Adipocyte (in vitro differentiated cells): ENCODE data around the gene SIGLEC7.

Experiments used
- DNase-seq: peaks from one replicate; pipeline ENCODE4 v3.0.0-alpha.2; 2015; ENCODE audit warnings: low read depth
- H3K27me3 ChIP-seq: replicated peaks from 2 replicates; pipeline ENCODE4 v1.7.0; 2013; ENCODE audit warnings: mild to moderate bottlenecking, low read length, moderate library complexity; ENCODE audit not compliant: control insufficient read depth, insufficient read depth
- H3K36me3 ChIP-seq: 2 replicates; pipeline ENCODE4 v1.7.0; 2013; ENCODE audit warnings: low read length, mild to moderate bottlenecking, moderate library complexity; ENCODE audit not compliant: control insufficient read depth, insufficient read depth, severe bottlenecking
- H3K4me1 ChIP-seq: 2 replicates; pipeline ENCODE4 v1.7.0; 2013; ENCODE audit warnings: mild to moderate bottlenecking, low read length, moderate library complexity; ENCODE audit not compliant: control insufficient read depth, insufficient read depth
- H3K4me3 ChIP-seq: 2 replicates; pipeline ENCODE4 v1.7.0; 2013; ENCODE audit warnings: mild to moderate bottlenecking, low read length, moderate library complexity
- H3K9ac ChIP-seq: 2 replicates; pipeline ENCODE4 v1.7.0; 2013; ENCODE audit warnings: mild to moderate bottlenecking, low read length, moderate library complexity
- H3K9me3 ChIP-seq: 2 replicates; pipeline ENCODE4 v1.7.0; 2013; ENCODE audit warnings: mild to moderate bottlenecking, low read length, moderate library complexity; ENCODE audit not compliant: control insufficient read depth

SIGLEC7 gene

DNA sequence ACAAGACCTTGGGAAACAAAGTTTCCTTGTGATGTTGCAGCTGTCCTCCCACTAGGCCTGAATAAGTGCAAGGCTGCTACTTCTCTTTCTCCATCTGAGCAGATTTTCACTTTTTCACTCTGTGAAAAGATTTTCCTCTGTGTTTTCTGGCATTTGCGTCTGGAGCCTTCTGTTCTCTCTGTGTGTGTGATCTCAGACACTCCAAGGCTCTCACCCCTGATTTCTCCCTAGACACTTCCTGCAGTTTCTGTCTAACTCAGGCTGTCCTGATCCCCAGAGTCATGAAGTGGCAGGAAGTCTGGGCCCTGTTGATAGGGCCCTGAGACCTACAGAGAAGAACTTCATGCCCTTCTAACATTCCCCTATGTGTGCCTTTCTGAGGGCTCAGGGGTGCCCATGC, 37.2 kb downstream of the SIGLEC7 start:
- Histone ChIP-seq H3K9ac (no peak overlapping the region), H3K4me1 (no peaks in the 10 kb centered on the region), H3K27me3 (peaks cover 38% of the 10 kb centered on the region), H3K9me3 (no peaks in the 10 kb centered on the region), H3K36me3 (no peaks in the 10 kb centered on the region), H3K4me3 (no peak overlapping the region)
- no peak for DNase-seq

DNA sequence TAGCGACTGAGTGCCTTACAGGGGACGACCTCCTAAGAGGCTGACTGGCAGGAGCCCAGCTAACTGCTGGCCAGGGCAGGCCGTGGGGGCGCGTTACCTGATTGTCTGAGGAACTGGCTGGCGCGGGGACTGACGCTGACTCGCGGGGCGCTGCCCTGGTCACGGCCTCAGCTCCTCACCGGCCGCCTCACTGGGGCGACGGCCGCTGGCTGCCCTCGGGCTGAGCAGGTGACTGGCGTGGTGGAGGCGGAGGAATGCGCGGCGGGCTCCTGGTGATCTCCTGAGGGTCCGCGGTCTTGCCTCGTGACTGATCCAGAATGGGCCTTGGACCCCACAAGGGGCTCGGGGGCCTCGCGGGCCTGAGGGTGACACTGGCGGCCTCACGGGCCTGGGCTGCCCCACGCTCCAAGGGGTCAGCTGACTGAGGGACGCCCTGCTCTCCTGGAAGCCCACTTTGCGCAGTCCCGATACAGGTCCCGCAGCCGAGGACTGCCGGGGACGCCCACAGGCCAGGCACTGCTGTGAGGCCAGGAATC, 39.3 kb downstream of the SIGLEC7 start:
- Histone ChIP-seq H3K9me3 (no peaks in the 10 kb centered on the region), H3K27me3 (peaks cover 30% of the 10 kb centered on the region), H3K9ac (no peak overlapping the region), H3K4me3 (no peak overlapping the region), H3K36me3 (no peaks in the 10 kb centered on the region), H3K4me1 (no peaks in the 10 kb centered on the region)
- no peak for DNase-seq

DNA sequence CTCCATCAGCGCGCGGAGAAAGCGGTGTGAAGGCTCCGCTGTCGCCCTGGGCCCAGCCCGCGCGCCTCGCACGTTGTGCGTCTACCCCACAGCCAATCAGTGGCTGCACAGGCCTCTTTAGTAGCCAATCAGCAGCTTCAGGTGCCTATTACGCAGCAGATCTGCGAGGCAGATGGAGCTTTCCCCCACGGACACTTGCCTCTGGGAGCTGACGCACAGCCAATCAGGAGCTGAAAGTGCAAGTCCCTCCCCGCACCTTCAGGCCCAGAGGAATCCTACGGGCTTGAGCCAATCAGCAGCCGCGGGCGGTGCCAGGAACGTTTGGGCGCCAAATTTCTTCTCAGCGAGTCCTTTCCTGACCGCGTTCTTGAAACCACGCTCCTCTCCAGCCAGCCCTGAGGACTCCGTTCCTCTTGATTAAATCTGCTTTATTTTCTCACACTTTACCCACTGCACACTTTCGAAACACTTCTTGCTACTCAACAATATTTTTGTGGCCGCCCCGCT, 39.9 kb downstream of the SIGLEC7 start:
- no peak overlapping the region for H3K4me3 ChIP-seq
- H3K9ac ChIP-seq: no peak overlapping the region
- no peaks in the 10 kb centered on the region for H3K4me1 ChIP-seq
- H3K36me3 ChIP-seq: no peaks in the 10 kb centered on the region
- no peak for DNase-seq
- no peaks in the 10 kb centered on the region for H3K9me3 ChIP-seq
- H3K27me3 ChIP-seq: peaks cover 25% of the 10 kb centered on the region

DNA sequence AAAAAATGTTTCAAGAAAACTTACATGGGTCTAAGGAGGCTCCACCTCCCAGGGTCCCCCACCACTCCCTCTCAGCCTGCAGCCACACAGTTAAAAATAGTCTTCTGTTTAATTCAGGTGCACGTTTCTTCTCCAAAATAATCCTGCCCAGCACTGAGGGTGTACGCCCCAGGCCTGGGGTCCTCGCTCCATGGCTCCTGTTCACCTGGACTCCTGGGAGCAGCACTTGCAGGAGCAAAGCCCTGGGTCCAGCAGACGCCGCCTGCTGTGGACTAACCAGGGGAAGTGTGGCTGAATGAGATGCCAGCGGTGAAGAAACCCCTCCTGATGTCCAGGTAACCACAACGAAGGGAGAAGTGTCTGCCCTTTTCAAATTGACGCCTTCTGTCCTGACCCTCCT, 41.5 kb downstream of the SIGLEC7 start:
- peaks cover 9% of the 10 kb centered on the region for H3K27me3 ChIP-seq
- H3K9ac ChIP-seq: no peak overlapping the region
- H3K36me3 ChIP-seq: no peaks in the 10 kb centered on the region
- no peak overlapping the region for H3K4me3 ChIP-seq
- DNase-seq: no peak
- H3K9me3 ChIP-seq: no peaks in the 10 kb centered on the region
- H3K4me1 ChIP-seq: no peaks in the 10 kb centered on the region

DNA sequence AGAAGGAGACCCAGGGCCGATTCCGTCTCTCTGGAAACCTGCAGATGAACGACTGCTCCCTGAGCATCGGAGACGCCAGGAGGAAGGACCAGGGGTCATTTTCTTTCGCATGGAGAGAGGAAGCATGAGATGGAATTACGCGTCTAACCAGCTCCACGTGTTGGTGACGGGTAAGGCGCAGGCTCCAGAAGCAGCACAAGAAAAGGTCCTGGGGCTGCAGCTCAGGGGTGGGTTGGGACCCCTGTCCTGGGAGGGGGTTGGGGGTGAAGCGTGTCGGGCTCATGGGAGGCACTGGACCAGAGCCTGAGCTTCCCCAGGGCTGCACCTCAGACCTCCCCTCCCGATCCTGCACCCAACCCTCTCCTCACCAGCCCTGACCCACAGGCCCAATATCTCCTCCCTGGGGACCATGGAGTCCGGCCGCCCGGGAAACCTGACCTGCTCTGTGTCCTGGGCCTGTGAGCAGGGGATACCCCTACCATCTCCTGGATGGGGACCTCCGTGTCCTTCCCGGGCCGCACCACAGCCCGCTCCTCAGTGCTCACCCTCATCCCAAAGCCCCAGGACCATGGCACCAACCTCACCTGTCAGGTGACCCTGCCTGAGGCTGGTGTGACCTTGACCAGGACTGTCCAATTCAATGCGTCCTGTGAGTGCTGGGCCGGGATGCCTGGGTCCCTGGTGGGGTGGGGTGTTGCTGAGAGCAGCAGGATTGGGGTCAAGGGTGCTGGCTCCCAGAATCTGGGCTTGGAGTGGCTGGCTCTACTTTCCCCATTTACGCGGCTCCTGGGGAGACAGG, 43.2 kb downstream of the SIGLEC7 start:
- Histone ChIP-seq H3K27me3 (peaks cover 9% of the 10 kb centered on the region), H3K36me3 (no peaks in the 10 kb centered on the region), H3K4me3 (no peak overlapping the region), H3K9me3 (no peaks in the 10 kb centered on the region), H3K4me1 (no peaks in the 10 kb centered on the region), H3K9ac (no peak overlapping the region)
- no peak for DNase-seq

DNA sequence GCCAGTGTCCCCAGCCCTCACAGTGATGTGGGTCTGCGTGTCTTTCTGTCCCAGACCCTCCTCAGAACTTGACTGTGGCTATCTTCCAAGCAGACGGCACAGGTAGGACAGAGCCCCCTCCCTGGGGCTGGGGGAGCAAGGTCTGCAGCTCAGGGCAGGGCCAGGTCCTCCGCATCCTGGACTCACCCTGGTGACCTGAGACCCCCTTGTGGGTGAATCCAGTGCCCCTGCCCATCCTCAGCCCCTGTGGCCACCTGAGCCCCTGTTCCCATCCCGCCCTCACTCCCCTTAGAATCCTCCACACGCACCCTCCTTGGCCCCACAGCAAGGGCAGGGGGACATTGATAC, 43.7 kb downstream of the SIGLEC7 start:
- H3K9ac ChIP-seq: no peak overlapping the region
- peaks cover 9% of the 10 kb centered on the region for H3K27me3 ChIP-seq
- no peaks in the 10 kb centered on the region for H3K36me3 ChIP-seq
- H3K4me1 ChIP-seq: no peaks in the 10 kb centered on the region
- no peak overlapping the region for H3K4me3 ChIP-seq
- no peaks in the 10 kb centered on the region for H3K9me3 ChIP-seq
- no peak for DNase-seq

DNA sequence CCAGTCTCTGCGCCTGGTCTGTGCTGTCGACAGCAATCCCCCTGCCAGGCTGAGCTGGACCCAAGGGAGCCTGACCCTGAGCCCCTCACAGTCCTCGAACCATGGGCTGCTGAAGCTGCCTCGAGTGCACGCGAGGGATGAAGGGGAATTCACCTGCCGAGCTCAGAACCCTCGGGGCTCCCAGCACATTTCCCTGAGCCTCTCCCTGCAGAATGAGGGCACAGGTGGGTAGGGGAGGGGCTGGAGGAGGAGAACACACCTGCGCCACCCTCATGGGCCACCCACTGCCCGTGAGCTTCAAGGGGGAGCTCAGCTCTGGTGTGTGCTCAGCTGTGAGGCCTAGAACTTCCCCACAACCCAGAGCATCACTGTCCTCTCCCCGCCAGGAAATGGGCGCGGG, 44.2 kb downstream of the SIGLEC7 start:
- Histone ChIP-seq H3K4me1 (no peaks in the 10 kb centered on the region), H3K27me3 (peaks cover 9% of the 10 kb centered on the region), H3K9me3 (no peaks in the 10 kb centered on the region), H3K4me3 (no peak overlapping the region), H3K36me3 (no peaks in the 10 kb centered on the region), H3K9ac (no peak overlapping the region)
- no peak for DNase-seq

DNA sequence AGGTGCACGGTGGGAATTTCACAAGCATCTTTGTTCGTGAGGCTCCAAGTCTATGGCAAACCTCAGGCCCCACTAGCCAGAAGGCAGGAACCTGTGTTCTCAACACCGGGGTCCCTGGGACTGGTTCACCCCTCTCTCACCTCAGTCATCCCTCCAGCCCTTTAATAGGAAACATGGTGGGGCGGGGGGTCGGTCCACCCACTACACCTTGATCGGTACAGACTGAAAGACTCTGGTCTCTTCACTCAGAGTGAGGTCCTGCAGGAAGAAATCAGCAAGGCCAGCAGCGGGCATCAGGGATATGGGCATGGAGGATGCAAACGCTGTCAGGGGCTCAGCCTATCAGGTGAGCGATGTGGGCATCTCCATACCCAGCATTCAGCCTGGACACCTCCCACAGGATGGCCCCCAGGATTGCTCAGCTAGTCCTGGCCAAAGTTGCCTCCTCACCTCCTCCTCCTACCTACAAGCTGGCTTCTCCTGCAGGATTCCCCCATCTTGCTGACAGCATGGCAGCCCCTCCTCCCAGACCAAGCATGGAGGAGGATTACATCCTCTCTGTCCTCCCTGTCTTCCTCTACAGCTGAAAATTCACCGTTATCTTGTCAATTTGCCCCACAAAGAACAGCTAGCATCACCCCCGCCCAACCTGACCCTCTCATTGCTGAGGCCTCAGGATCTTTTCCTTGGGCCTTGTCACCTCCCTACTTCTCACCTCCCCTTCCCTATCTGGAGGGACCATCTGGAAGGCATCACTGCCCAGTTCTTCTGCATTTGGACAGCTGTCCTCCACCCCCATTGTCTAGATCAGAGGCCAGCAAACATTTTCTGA, 45.5 kb downstream of the SIGLEC7 start:
- H3K27me3 ChIP-seq: peaks cover 9% of the 10 kb centered on the region
- H3K36me3 ChIP-seq: no peaks in the 10 kb centered on the region
- H3K9ac ChIP-seq: no peak overlapping the region
- no peak for DNase-seq
- no peaks in the 10 kb centered on the region for H3K9me3 ChIP-seq
- H3K4me3 ChIP-seq: no peak overlapping the region
- no peaks in the 10 kb centered on the region for H3K4me1 ChIP-seq

DNA sequence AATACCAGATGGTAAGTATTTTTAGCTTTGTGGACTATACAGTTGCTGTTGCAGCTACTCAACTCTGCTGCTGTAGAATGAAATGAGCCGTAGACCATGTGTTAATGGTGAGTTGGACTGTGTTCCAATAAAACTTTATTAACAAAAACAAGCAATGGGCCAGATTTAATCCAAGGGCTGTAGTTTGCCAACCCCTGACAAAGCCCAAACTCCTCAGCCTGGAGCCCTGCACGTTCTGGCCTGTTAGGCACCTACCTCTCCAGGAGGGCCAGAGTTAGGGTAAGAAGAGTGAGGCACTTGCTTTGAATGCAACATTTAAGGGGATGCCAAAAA, 46.1 kb downstream of the SIGLEC7 start:
- Histone ChIP-seq H3K4me3 (no peak overlapping the region), H3K27me3 (peaks cover 9% of the 10 kb centered on the region), H3K36me3 (no peaks in the 10 kb centered on the region), H3K9ac (no peak overlapping the region), H3K9me3 (no peaks in the 10 kb centered on the region), H3K4me1 (no peaks in the 10 kb centered on the region)
- DNase-seq: no peak

DNA sequence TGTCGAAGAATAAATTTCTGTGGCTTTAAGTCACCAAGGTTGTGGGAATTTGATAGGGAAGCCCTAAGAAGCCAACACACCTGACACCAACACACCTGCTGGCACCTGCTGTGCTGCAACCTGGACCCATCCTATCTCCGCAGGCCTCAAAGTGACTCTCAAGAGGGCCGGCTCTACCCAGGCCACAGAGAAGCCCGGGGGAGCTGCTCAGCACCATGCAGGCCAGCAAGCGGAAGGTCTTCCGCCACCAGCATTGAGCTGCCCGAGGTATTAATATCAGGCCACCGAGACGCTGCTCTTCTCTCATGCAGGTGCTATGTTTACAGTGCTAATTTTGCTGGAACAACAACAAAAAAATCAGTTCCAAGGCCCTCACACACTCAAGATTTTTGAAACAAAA, 50.6 kb downstream of the SIGLEC7 start:
- no peak overlapping the region for H3K4me3 ChIP-seq
- no peaks in the 10 kb centered on the region for H3K4me1 ChIP-seq
- peaks cover 5% of the 10 kb centered on the region for H3K27me3 ChIP-seq
- peaks cover 4% of the 10 kb centered on the region for H3K9me3 ChIP-seq
- H3K9ac ChIP-seq: no peak overlapping the region
- DNase-seq: no peak
- H3K36me3 ChIP-seq: no peaks in the 10 kb centered on the region

DNA sequence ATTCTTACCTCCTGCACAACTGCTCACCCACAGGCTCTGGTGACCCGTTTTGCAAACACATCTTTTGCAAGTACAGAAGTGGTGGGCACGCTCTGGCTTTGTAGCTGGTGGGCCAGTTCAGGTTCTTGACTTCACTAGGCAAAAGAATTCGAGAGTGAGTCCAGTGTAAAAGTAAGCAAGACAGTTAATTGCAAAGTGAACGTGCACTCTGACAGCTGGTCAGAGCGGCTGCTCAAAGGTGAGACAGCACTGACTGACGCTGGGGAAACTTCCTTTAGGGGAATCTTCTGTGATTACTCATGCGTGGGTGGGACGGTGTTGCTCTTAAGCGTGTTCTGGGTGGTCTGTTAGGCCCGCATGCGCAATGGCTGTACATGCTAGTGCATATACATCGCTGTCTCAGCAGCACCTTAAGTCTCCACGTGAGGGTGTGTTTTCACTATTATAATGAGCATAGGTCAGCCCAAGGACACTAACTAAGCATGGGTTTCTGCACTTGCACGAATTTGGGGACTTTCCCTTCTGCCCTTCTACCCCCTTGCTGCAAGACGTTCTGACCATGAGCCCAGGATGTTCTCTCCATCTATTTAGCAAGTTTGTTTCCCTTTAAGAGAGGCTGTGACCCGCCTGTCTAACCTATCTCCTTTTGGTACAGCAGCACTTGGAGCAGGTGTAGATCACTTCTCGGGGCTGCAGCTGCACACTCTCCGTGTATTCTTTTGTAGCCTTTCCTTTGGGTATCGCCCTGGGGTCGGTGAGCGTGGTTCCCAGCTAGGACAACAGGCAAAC, 52.6 kb downstream of the SIGLEC7 start:
- no peak for DNase-seq
- Histone ChIP-seq H3K4me1 (no peaks in the 10 kb centered on the region), H3K9me3 (peaks cover 4% of the 10 kb centered on the region), H3K4me3 (no peak overlapping the region), H3K9ac (no peak overlapping the region), H3K36me3 (no peaks in the 10 kb centered on the region), H3K27me3 (peaks cover 9% of the 10 kb centered on the region)
